Ishikawa (cell line): ENCODE measurements around the gene ARMC9.

ENCODE experiments used
- CREB1 ChIP-seq: IDR thresholded peaks from 2 replicates; pipeline ENCODE4 v1.6.1; 2012; ENCODE audit warnings: low read depth
- FOXM1 ChIP-seq: IDR thresholded peaks from 2 replicates; pipeline ENCODE4 v1.6.1; 2012; ENCODE audit warnings: low read depth, borderline replicate concordance
- RAD21 ChIP-seq: IDR thresholded peaks from 2 replicates; pipeline ENCODE4 v1.6.1; 2012; ENCODE audit warnings: low read depth
- YY1 ChIP-seq: IDR thresholded peaks from 2 replicates; pipeline ENCODE4 v1.6.1; 2012; ENCODE audit warnings: low read depth

GRCh38 chr2:231294116-231294515 is 95.7 kb downstream of the ARMC9 start:
- TF ChIP-seq RAD21 (no peak), FOXM1 (no peak), CREB1 (no peak), YY1 (no peak)
